SK-N-SH treated with all-trans-retinoic acid at 6 μM for 48 hours (cell line): ENCODE results near the gene DTX3L.

ENCODE experiments used
- BACH2 ChIP-seq: fragments of 250-450 bp; sonication (Bioruptor Pico); IDR thresholded peaks from 2 replicates; pipeline ENCODE4 v1.9.0; 2021; ENCODE audit warnings: mild to moderate bottlenecking, borderline replicate concordance
- TF ChIP-seq, protein P1 (sequence below): fragments of 250-450 bp; sonication (Bioruptor Pico); IDR thresholded peaks from 2 replicates; pipeline ENCODE4 v1.5.1; 2020; ENCODE audit warnings: low read depth, mild to moderate bottlenecking, moderate library complexity
- TF ChIP-seq, protein P2 (sequence below): fragments of 250-450 bp; sonication (Bioruptor Pico); IDR thresholded peaks from 2 replicates; pipeline ENCODE4 v1.8.0; 2020; ENCODE audit warnings: mild to moderate bottlenecking, moderate library complexity, borderline replicate concordance
- TF ChIP-seq, protein P3 (sequence below): fragments of 250-450 bp; sonication (Bioruptor Pico); IDR thresholded peaks from 2 replicates; pipeline ENCODE4 v1.8.0; 2021; ENCODE audit warnings: low read depth, mild to moderate bottlenecking, moderate library complexity, borderline replicate concordance

DNA sequence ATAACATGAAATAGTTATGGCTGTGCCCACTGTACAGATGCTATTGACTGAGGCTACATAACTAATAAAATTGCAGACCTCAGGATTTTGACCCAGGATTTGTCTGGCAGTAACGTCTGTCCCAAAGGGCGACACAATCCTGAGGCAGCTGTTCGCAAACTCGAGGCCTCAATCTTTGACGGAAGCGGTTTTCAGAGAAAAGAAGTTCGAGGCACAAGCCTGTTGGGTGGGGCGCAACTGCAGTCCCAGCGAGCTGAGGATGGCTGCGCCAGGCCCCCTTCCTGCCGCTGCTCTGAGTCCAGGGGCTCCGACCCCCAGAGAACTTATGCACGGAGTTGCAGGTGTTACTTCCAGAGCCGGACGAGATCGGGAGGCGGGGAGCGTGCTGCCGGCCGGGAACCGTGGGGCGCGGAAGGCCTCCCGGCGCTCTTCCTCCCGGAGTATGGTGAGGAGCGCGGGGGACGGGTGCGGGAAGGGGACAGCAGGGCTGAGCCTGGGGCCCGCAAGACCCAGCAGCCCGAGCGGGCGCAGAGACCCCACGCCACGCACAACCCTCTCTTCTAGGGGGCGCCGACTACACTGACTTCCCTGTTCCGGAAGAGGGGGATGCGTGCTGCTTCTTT lies 13.4 kb downstream of the DTX3L start, which contains the start of gene PARP15:
- TF ChIP-seq, protein P1, sequence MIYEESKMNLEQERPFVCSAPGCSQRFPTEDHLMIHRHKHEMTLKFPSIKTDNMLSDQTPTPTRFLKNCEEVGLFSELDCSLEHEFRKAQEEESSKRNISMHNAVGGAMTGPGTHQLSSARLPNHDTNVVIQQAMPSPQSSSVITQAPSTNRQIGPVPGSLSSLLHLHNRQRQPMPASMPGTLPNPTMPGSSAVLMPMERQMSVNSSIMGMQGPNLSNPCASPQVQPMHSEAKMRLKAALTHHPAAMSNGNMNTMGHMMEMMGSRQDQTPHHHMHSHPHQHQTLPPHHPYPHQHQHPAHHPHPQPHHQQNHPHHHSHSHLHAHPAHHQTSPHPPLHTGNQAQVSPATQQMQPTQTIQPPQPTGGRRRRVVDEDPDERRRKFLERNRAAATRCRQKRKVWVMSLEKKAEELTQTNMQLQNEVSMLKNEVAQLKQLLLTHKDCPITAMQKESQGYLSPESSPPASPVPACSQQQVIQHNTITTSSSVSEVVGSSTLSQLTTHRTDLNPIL, result no peak
- TF ChIP-seq BACH2, result no peak
- TF ChIP-seq, protein P2, sequence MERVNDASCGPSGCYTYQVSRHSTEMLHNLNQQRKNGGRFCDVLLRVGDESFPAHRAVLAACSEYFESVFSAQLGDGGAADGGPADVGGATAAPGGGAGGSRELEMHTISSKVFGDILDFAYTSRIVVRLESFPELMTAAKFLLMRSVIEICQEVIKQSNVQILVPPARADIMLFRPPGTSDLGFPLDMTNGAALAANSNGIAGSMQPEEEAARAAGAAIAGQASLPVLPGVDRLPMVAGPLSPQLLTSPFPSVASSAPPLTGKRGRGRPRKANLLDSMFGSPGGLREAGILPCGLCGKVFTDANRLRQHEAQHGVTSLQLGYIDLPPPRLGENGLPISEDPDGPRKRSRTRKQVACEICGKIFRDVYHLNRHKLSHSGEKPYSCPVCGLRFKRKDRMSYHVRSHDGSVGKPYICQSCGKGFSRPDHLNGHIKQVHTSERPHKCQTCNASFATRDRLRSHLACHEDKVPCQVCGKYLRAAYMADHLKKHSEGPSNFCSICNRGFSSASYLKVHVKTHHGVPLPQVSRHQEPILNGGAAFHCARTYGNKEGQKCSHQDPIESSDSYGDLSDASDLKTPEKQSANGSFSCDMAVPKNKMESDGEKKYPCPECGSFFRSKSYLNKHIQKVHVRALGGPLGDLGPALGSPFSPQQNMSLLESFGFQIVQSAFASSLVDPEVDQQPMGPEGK (CRISPR knock-in tag), result no peak
- TF ChIP-seq, protein P3, sequence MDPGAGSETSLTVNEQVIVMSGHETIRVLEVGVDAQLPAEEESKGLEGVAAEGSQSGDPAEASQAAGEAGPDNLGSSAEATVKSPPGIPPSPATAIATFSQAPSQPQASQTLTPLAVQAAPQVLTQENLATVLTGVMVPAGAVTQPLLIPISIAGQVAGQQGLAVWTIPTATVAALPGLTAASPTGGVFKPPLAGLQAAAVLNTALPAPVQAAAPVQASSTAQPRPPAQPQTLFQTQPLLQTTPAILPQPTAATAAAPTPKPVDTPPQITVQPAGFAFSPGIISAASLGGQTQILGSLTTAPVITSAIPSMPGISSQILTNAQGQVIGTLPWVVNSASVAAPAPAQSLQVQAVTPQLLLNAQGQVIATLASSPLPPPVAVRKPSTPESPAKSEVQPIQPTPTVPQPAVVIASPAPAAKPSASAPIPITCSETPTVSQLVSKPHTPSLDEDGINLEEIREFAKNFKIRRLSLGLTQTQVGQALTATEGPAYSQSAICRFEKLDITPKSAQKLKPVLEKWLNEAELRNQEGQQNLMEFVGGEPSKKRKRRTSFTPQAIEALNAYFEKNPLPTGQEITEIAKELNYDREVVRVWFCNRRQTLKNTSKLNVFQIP, result no peak
